ENCODE measurements around the gene TBXAS1.
"Not testable (repeated sequence)": the region's sequence is repeated elsewhere in the genome, so short reads cannot be mapped to it uniquely, and the experiment has no call there.

The TBXAS1 gene

GRCh38 chr7:139915864-139916716 is 87.0 kb downstream of the TBXAS1 start:
- ATAC-seq (peak; percentile 96), DNase-seq (peak; percentile 71)

GRCh38 chr7:139916717-139917395 is 87.8 kb downstream of the TBXAS1 start:
- peak; percentile 23 for DNase-seq
- peak; percentile 14 for ATAC-seq

- DNase-seq (no peak), ATAC-seq (no peak)
Measured at GRCh38 chr7:139917851-139918250, 88.8 kb downstream of the TBXAS1 start.

GRCh38 chr7:139918480-139918879 is 89.4 kb downstream of the TBXAS1 start:
- DNase-seq, result no peak
- ATAC-seq, result no peak

GRCh38 chr7:139923090-139923489 is 94.0 kb downstream of the TBXAS1 start:
- ATAC-seq (no peak), DNase-seq (no peak)

GRCh38 chr7:139924461-139924860 is 95.4 kb downstream of the TBXAS1 start:
- DNase-seq, result no peak
- ATAC-seq, result no peak

- DNase-seq, result not testable (repeated sequence)
Measured at GRCh38 chr7:139929221-139929620, 100.2 kb downstream of the TBXAS1 start.

GRCh38 chr7:139930286-139930965 is 101.4 kb downstream of the TBXAS1 start:
- ATAC-seq (no peak), DNase-seq (no peak)

More at GRCh38 chr7:139929221-139929620, 100.2 kb downstream of the TBXAS1 start:
- not testable (repeated sequence) for ATAC-seq

GRCh38 chr7:139931190-139931934 is 102.3 kb downstream of the TBXAS1 start:
- ATAC-seq (peak; percentile 51), DNase-seq (peak; percentile 34)

- ATAC-seq (no peak), DNase-seq (no peak)
Measured at GRCh38 chr7:139932531-139932930, 103.5 kb downstream of the TBXAS1 start.

GRCh38 chr7:139936760-139937310 is 107.8 kb downstream of the TBXAS1 start:
- DNase-seq (no peak), ATAC-seq (no peak)

- no peak for ATAC-seq
- DNase-seq, result no peak
Measured at GRCh38 chr7:139937715-139938114, 108.7 kb downstream of the TBXAS1 start.

GRCh38 chr7:139940866-139941265 is 111.8 kb downstream of the TBXAS1 start:
- ATAC-seq (peak; percentile 80), DNase-seq (no peak)

GRCh38 chr7:139941421-139941820 is 112.4 kb downstream of the TBXAS1 start:
- no peak for DNase-seq
- no peak for ATAC-seq

GRCh38 chr7:139941866-139942265 is 112.8 kb downstream of the TBXAS1 start:
- ATAC-seq (no peak), DNase-seq (no peak)

- no peak for DNase-seq
- ATAC-seq, result no peak
Measured at GRCh38 chr7:139942636-139943035, 113.6 kb downstream of the TBXAS1 start.

GRCh38 chr7:139943401-139943800 is 114.3 kb downstream of the TBXAS1 start:
- ATAC-seq (no peak), DNase-seq (no peak)

GRCh38 chr7:139944248-139944647 is 115.2 kb downstream of the TBXAS1 start:
- ATAC-seq (no peak), DNase-seq (no peak)

GRCh38 chr7:139946533-139946932 is 117.5 kb downstream of the TBXAS1 start:
- no peak for ATAC-seq
- no peak for DNase-seq

- DNase-seq, result no peak
Measured at GRCh38 chr7:139947021-139947420, 118.0 kb downstream of the TBXAS1 start.

GRCh38 chr7:139948167-139948566 is 119.1 kb downstream of the TBXAS1 start:
- ATAC-seq (no peak), DNase-seq (no peak)

More at GRCh38 chr7:139947021-139947420, 118.0 kb downstream of the TBXAS1 start:
- no peak for ATAC-seq

Measured in stimulated activated naive CD8-positive, alpha-beta T cell treated with anti-CD3 and anti-CD28 coated beads, Interleukin-15, Interleukin-2, amounts not matched to agents 100 U/mL and 50 U/mL, for 24 hours (primary cell).